A673 (cell line): ENCODE results near the gene GNL3.
A peak's percentile ranks its signal among the peaks of the same experiment; 100 is the strongest.

Experiments
- EZH2 ChIP-seq: fragments of 200-600 bp; sonication (generic); IDR thresholded peaks from 2 replicates; pipeline ENCODE4 v1.6.1; 2017; ENCODE audit warnings: borderline replicate concordance, low read depth, mild to moderate bottlenecking, mixed read lengths, antibody characterized with exemption, low read length; ENCODE audit not compliant: poor library complexity, severe bottlenecking
- TF ChIP-seq, protein P1 (sequence below): fragments of 300-800, 200-600 bp; sonication (generic); conservative IDR thresholded peaks from 2 replicates; pipeline ENCODE4 v1.5.1; 2017; ENCODE audit warnings: low read depth, mild to moderate bottlenecking, antibody characterized with exemption, low read length, moderate library complexity, mixed read lengths

DNA sequence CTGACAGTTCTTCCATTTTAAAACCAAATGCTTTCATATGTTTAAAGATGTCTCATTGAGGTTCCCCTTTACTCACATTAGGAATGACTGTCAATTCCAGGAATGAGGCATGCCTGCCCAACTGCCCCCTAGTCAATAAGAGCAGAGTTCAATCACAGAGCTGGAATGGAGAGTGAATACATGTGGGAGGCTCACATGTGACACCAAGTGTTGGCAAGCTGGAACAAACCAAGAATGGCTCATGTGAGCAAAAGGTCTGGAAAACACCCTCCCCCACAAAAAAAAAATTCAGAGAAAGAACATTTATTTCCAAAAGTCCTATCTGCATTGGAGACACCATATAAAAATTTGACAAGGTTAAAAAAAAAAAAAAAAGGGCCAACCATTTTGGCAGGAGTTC lies 3.8 kb upstream of the GNL3 start:
- TF ChIP-seq, protein P1, sequence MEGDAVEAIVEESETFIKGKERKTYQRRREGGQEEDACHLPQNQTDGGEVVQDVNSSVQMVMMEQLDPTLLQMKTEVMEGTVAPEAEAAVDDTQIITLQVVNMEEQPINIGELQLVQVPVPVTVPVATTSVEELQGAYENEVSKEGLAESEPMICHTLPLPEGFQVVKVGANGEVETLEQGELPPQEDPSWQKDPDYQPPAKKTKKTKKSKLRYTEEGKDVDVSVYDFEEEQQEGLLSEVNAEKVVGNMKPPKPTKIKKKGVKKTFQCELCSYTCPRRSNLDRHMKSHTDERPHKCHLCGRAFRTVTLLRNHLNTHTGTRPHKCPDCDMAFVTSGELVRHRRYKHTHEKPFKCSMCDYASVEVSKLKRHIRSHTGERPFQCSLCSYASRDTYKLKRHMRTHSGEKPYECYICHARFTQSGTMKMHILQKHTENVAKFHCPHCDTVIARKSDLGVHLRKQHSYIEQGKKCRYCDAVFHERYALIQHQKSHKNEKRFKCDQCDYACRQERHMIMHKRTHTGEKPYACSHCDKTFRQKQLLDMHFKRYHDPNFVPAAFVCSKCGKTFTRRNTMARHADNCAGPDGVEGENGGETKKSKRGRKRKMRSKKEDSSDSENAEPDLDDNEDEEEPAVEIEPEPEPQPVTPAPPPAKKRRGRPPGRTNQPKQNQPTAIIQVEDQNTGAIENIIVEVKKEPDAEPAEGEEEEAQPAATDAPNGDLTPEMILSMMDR, result 0 out of 2 replicates have a peak, but pooled peaks have one; percentile 14
- no peak for TF ChIP-seq EZH2
